Activated naive CD8-positive, alpha-beta T cell treated with anti-CD3 and anti-CD28 coated beads, Interleukin-2, amount 10 ng/mL, durations not matched to agents 7 days and 5 days (primary cell): Measurements from ENCODE around the gene F2RL2. TPM values are rescaled to one million over a fixed set of nuclear protein-coding genes. Genes with fewer than 3 reads are reported as not detected.

Experiments used
- ATAC-seq: fragments of 150-1000 bp; cut with Tn5 transposase; one replicate; pipeline ENCODE4 v1.10.0; 2021; ENCODE audit warnings: low read depth, moderate library complexity
- POLR2A ChIA-PET: fragments of 350-600 bp; sonication (Branson Sonifier 250); formaldehyde crosslinking; loops from one replicate; lab custom pipeline; 2021; ENCODE audit warnings: antibody characterized with exemption; lab: Charles Lee
- DNase-seq: peaks from one replicate; pipeline ENCODE4 v3.0.0; 2021
- H3K27ac Mint-ChIP-seq: one replicate; pipeline ENCODE4 v1.8.0; 2022; ENCODE audit warnings: mild to moderate bottlenecking, mixed read lengths
- H3K27me3 Mint-ChIP-seq: one replicate; pipeline ENCODE4 v1.8.0; 2022; ENCODE audit warnings: mild to moderate bottlenecking, moderate library complexity, mixed read lengths
- H3K36me3 Mint-ChIP-seq: one replicate; pipeline ENCODE4 v1.8.0; 2021; ENCODE audit warnings: mild to moderate bottlenecking, mixed read lengths
- H3K4me1 Mint-ChIP-seq: one replicate; pipeline ENCODE4 v1.8.0; 2021; ENCODE audit warnings: mixed read lengths
- H3K4me3 Mint-ChIP-seq: one replicate; pipeline ENCODE4 v1.8.0; 2022; ENCODE audit warnings: mild to moderate bottlenecking, moderate library complexity, mixed read lengths
- H3K9me3 Mint-ChIP-seq: one replicate; pipeline ENCODE4 v1.8.0; 2021; ENCODE audit warnings: mixed read lengths
- total RNA-seq, 2 experiments: library from RNA; stranded (reverse); gene quantifications; one replicate each; pipeline ENCODE4 v1.2.3, GENCODE V29; 2021

The F2RL2 gene, protein sequence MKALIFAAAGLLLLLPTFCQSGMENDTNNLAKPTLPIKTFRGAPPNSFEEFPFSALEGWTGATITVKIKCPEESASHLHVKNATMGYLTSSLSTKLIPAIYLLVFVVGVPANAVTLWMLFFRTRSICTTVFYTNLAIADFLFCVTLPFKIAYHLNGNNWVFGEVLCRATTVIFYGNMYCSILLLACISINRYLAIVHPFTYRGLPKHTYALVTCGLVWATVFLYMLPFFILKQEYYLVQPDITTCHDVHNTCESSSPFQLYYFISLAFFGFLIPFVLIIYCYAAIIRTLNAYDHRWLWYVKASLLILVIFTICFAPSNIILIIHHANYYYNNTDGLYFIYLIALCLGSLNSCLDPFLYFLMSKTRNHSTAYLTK
- total RNA-seq: not detected

DNA sequence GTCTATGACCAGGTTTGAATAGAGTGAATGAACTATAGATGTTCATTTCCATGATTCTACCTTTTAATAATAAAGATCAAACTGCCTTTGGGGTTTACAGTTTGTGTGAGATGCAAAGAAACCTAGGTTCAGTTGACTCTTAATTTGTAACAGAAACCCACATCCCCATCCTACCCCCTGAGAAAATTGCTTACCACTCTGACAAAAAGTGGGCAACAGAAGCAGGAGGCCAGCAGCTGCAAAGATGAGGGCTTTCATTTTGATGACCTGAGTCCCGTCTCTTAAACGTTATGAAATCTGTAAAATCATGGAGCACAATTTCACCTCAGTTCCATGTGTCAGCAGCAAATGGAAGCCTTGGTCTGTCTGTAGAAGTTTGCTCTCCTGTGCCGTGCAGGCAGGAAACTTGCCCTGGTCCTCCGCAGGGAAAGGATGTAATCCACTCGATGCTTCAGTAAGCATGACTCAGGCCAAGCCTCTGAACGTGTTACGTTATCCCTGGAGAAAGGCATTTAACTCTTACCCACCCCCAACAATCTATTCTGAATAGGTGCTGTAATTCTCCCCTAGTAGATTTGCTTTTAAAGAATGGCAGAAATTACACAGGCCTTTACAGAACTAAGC, at the start of gene F2RL2:
TSS of gene F2RL2 (minus strand) at position 431 of the 624 bp plus-strand sequence. CDS start at position 258, 173 bp downstream.
- H3K4me3 Mint-ChIP-seq: no peak within 1 kb of the TSS
- H3K27me3 Mint-ChIP-seq: no peaks in the 10 kb centered on the region
- peaks cover 16% of the 10 kb centered on the region for H3K4me1 Mint-ChIP-seq
- DNase-seq: no peak
- no peak within 1 kb of the TSS for H3K27ac Mint-ChIP-seq
- POLR2A ChIA-PET: interaction anchor here (0.6 kb wide), 1 partner anchor 17 kb away, joined by 3 read pairs; no protein-coding TSS in a partner anchor
- peaks cover 36% of the 10 kb centered on the region for H3K36me3 Mint-ChIP-seq
- no peak for ATAC-seq
- H3K9me3 Mint-ChIP-seq: no peaks in the 10 kb centered on the region

DNA sequence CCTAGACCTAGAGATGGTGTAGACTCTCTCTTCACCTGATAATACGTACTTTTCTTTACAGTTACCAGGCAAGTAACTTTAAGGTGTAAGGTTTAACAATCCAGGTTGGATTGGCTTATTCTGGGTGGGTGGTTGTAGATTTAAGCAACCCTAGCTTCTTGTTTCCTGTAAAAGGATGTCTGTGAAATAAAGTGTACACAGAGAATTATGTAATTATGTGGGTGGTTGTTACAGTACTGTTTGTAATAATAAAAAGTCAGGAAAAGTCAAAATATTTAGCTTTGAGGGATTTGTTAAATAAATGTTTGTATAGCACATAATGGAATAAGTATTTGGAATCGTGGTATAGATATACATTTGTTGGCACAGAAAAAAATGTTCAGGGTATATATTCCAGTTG, 49.0 kb upstream of the F2RL2 start:
- Mint-ChIP-seq H3K4me1 (no peaks in the 10 kb centered on the region), H3K9me3 (no peaks in the 10 kb centered on the region), H3K36me3 (peaks cover 39% of the 10 kb centered on the region), H3K4me3 (no peak overlapping the region), H3K27me3 (no peaks in the 10 kb centered on the region), H3K27ac (no peak overlapping the region)
- ATAC-seq: no peak
- POLR2A ChIA-PET: no interaction called here
- DNase-seq: no peak

DNA sequence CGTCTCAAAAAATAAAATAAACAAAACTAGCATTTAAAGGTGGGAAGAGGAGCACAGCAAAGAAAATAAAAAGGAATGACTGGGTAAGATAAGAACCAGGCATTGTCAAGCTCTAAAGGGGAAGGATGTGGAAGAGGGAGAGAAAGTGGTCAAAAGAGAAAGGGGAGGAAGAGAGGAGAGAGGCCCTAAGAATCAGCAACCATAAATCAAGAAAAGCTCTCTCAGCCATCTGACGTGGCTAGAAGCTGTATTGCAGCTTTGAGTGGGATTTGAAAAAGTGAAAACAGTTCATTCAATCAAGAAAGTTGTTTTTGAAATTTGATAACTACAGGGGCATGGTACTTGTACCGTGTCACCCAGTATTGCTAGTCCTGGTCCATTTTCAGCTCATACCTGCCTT, 47.3 kb upstream of the F2RL2 start:
- Mint-ChIP-seq H3K4me1 (no peaks in the 10 kb centered on the region), H3K9me3 (no peaks in the 10 kb centered on the region), H3K36me3 (peaks cover 32% of the 10 kb centered on the region), H3K27me3 (no peaks in the 10 kb centered on the region), H3K27ac (no peak overlapping the region), H3K4me3 (no peak overlapping the region)
- POLR2A ChIA-PET: no interaction called here
- DNase-seq (no peak), ATAC-seq (no peak)

GRCh38 chr5:76669245-76669644, 46.0 kb upstream of the F2RL2 start:
- DNase-seq (no peak), ATAC-seq (no peak)
- Mint-ChIP-seq H3K27me3 (no peaks in the 10 kb centered on the region), H3K27ac (peak overlapping the region; percentile 28), H3K36me3 (peaks cover 34% of the 10 kb centered on the region), H3K4me1 (no peaks in the 10 kb centered on the region), H3K4me3 (no peak overlapping the region), H3K9me3 (no peaks in the 10 kb centered on the region)
- POLR2A ChIA-PET: no interaction called here

DNA sequence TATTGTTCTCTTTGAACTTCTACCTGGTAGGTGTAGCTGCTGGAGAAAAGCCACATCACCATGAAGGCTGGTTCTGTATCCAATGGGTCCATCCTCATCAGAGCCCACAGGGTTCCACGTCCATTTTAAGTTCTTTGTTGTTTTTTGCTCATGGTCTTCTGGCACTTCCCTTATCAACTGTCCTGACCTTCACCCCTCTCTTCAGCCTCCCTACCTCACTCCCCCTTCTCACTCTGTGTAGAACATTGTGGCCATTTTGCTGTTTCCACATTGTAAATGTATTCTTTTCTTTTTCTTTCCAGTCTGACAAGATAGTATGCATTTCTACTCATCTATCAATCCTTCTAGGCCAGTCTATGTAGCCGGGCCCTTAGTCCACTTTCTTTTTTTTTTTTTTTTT, 44.3 kb upstream of the F2RL2 start:
- POLR2A ChIA-PET: no interaction called here
- H3K36me3 Mint-ChIP-seq: peaks cover 38% of the 10 kb centered on the region
- no peak overlapping the region for H3K4me3 Mint-ChIP-seq
- DNase-seq (no peak), ATAC-seq (no peak)
- no peak overlapping the region for H3K27ac Mint-ChIP-seq
- H3K4me1 Mint-ChIP-seq: no peaks in the 10 kb centered on the region
- no peaks in the 10 kb centered on the region for H3K27me3 Mint-ChIP-seq
- no peaks in the 10 kb centered on the region for H3K9me3 Mint-ChIP-seq

DNA sequence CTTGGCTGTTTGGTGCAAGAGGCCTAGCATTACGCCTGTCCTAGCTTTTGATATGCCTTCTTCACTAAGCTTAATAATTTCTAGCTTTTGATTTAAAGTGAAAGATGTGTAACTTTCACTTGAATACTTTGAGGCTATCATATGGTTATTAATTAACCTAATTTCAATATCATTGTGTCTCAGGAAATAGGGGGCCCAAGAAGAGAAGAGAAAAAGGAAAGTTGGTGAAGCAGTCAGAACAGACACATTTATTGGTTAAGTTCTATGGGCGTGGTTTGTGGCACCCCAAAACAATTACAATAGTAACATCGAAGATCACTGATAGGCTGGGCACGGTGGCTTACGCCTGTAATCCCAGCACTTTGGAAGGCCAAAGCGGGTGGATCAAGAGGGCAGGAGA, 40.9 kb upstream of the F2RL2 start:
- H3K4me3 Mint-ChIP-seq: no peak overlapping the region
- ATAC-seq (no peak), DNase-seq (no peak)
- POLR2A ChIA-PET: no interaction called here
- no peaks in the 10 kb centered on the region for H3K4me1 Mint-ChIP-seq
- H3K27ac Mint-ChIP-seq: no peak overlapping the region
- H3K36me3 Mint-ChIP-seq: peaks cover 25% of the 10 kb centered on the region
- no peaks in the 10 kb centered on the region for H3K9me3 Mint-ChIP-seq
- no peaks in the 10 kb centered on the region for H3K27me3 Mint-ChIP-seq

- no peak overlapping the region for H3K27ac Mint-ChIP-seq
- POLR2A ChIA-PET: no interaction called here
- H3K4me1 Mint-ChIP-seq: no peaks in the 10 kb centered on the region
- H3K4me3 Mint-ChIP-seq: no peak overlapping the region
- no peak for DNase-seq
- no peaks in the 10 kb centered on the region for H3K9me3 Mint-ChIP-seq
- H3K36me3 Mint-ChIP-seq: peaks cover 25% of the 10 kb centered on the region
- no peaks in the 10 kb centered on the region for H3K27me3 Mint-ChIP-seq
- ATAC-seq: no peak
These were observed 40.4 kb upstream of the F2RL2 start for GRCh38 chr5:76663573-76663972.

DNA sequence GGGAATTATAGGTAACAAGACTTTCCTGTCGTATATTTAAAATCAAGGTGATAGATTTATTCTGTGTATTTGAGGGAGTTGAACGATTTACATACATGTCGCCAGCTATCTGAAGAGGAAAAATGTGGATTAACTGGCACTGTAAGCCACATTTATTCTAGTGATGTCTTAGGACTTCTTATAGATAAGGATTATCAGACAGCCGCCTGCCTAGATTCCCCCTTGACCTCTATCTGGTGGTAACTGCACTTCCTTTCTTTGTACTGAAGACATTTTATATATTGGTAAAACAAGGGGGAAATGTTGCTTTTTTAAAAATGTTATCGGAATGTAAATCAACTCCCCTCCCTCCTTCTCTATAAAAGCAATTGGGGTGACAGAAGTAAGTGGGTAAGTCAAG, 39.3 kb upstream of the F2RL2 start:
- Mint-ChIP-seq H3K9me3 (no peaks in the 10 kb centered on the region), H3K27me3 (no peaks in the 10 kb centered on the region), H3K27ac (no peak overlapping the region), H3K4me3 (no peak overlapping the region), H3K36me3 (peaks cover 31% of the 10 kb centered on the region), H3K4me1 (no peaks in the 10 kb centered on the region)
- POLR2A ChIA-PET: no interaction called here
- ATAC-seq (no peak), DNase-seq (no peak)

DNA sequence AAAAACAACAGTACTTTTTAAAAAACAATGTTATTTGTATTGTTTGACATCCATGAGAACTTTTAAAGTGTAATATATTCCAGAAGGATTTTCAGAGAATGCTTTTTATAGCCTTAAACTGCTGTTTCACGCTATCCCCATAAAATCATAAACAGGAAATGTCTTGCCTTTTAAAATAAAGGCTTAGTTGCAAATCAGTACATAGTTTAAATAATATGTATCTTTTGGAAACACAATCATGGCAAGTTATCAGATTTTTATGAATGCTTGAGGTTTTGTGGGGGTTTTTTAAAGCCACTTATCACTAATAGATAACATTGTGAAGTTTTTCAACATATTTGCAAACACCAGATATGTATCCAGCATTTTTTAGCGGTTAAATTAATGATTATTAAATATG, 37.2 kb upstream of the F2RL2 start:
- POLR2A ChIA-PET: no interaction called here
- H3K9me3 Mint-ChIP-seq: no peaks in the 10 kb centered on the region
- no peaks in the 10 kb centered on the region for H3K27me3 Mint-ChIP-seq
- ATAC-seq (no peak), DNase-seq (no peak)
- H3K4me3 Mint-ChIP-seq: no peak overlapping the region
- H3K4me1 Mint-ChIP-seq: no peaks in the 10 kb centered on the region
- H3K27ac Mint-ChIP-seq: no peak overlapping the region
- peaks cover 31% of the 10 kb centered on the region for H3K36me3 Mint-ChIP-seq

DNA sequence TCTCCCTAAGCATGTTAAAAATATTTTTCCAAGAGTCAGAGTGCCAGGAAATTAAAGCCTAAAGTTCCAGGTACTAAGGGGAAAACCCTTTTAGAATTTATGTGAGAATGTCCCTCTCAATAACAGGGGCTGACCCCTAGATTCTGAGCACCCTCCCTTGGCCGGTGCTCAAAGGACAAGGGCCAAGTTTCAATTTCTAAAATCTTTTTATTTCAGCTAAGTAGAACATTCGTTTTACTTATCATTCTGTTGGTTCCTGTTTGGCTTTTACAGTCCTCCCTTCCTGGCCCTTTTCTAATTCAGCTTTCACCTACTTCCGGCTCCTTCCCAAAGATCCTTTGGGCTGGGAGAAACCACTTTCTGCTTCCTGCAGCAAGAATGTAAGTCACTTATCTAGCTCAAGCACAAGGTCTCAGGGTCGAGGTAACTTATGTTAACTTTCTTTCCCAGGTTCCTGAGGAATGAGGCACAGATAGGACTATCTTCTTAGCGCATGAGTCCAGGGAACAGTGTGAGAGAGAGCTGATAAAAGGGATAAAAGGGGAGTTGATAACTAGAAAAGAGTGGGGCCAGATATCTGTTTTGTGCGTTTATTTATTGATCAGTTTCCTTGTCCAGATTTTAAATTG, 34.6 kb upstream of the F2RL2 start:
- Mint-ChIP-seq H3K4me1 (no peaks in the 10 kb centered on the region), H3K27me3 (no peaks in the 10 kb centered on the region), H3K4me3 (no peak overlapping the region), H3K27ac (no peak overlapping the region), H3K36me3 (peaks cover 32% of the 10 kb centered on the region), H3K9me3 (no peaks in the 10 kb centered on the region)
- DNase-seq: no peak
- no peak for ATAC-seq
- POLR2A ChIA-PET: no interaction called here

- DNase-seq (no peak), ATAC-seq (no peak)
- H3K4me3 Mint-ChIP-seq: no peak overlapping the region
- peaks cover 31% of the 10 kb centered on the region for H3K36me3 Mint-ChIP-seq
- POLR2A ChIA-PET: no interaction called here
- H3K9me3 Mint-ChIP-seq: no peaks in the 10 kb centered on the region
- H3K4me1 Mint-ChIP-seq: no peaks in the 10 kb centered on the region
- H3K27me3 Mint-ChIP-seq: no peaks in the 10 kb centered on the region
- no peak overlapping the region for H3K27ac Mint-ChIP-seq
These were observed 33.9 kb upstream of the F2RL2 start for GRCh38 chr5:76657091-76657490.

GRCh38 chr5:76652809-76653414, 29.7 kb upstream of the F2RL2 start:
- H3K4me1 Mint-ChIP-seq: no peaks in the 10 kb centered on the region
- no peaks in the 10 kb centered on the region for H3K27me3 Mint-ChIP-seq
- DNase-seq (no peak), ATAC-seq (no peak)
- H3K4me3 Mint-ChIP-seq: no peak overlapping the region
- peaks cover 37% of the 10 kb centered on the region for H3K36me3 Mint-ChIP-seq
- POLR2A ChIA-PET: no interaction called here
- H3K27ac Mint-ChIP-seq: no peak overlapping the region
- peaks cover 6% of the 10 kb centered on the region for H3K9me3 Mint-ChIP-seq

GRCh38 chr5:76649140-76649539, 25.9 kb upstream of the F2RL2 start:
- no peak for ATAC-seq
- H3K4me3 Mint-ChIP-seq: no peak overlapping the region
- peaks cover 47% of the 10 kb centered on the region for H3K36me3 Mint-ChIP-seq
- H3K9me3 Mint-ChIP-seq: peaks cover 9% of the 10 kb centered on the region
- POLR2A ChIA-PET: no interaction called here
- H3K27me3 Mint-ChIP-seq: no peaks in the 10 kb centered on the region
- H3K4me1 Mint-ChIP-seq: no peaks in the 10 kb centered on the region
- no peak for DNase-seq
- H3K27ac Mint-ChIP-seq: no peak overlapping the region
